SK-N-MC (cell line): ENCODE results near the gene EIF1.

Experiments used
- DNase-seq: peaks from one replicate; pipeline ENCODE4 v3.0.0-alpha.2; 2011; ENCODE audit warnings: low read depth, low spot score
- H3K27ac ChIP-seq: fragments of 200-600 bp; sonication (generic); 2 replicates; pipeline ENCODE4 v1.5.1; 2016; ENCODE audit warnings: mixed run types
- H3K36me3 ChIP-seq: fragments of 200-600 bp; sonication (generic); 2 replicates; pipeline ENCODE4 v1.6.1; 2017; ENCODE audit warnings: antibody characterized with exemption, low read length, mixed read lengths; ENCODE audit not compliant: insufficient read depth
- H3K4me3 ChIP-seq: fragments of 200-600 bp; sonication (generic); 2 replicates; pipeline ENCODE4 v1.5.1; 2016
- H3K9ac ChIP-seq: fragments of 200-600 bp; sonication (generic); 2 replicates; pipeline ENCODE4 v1.8.0; 2017; ENCODE audit warnings: mixed run types, mixed read lengths; ENCODE audit not compliant: insufficient read length
- H3K9me3 ChIP-seq: fragments of 200-600 bp; sonication (generic); 2 replicates; pipeline ENCODE4 v1.6.1; 2017; ENCODE audit warnings: low read depth, mild to moderate bottlenecking, antibody characterized with exemption, low read length, moderate library complexity, mixed read lengths
- EZH2 ChIP-seq: fragments of 200-600 bp; sonication (generic); IDR thresholded peaks from one replicate; pipeline ENCODE4 v1.6.1; 2017; ENCODE audit warnings: antibody characterized with exemption
- FOXP2 ChIP-seq: optimal IDR thresholded peaks from 2 replicates; pipeline ENCODE3; 2011; ENCODE audit warnings: mild to moderate bottlenecking, moderate library complexity; ENCODE audit not compliant: insufficient read depth; ENCODE audit errors: extremely low read length, control extremely low read depth
- POLR2AphosphoS5 ChIP-seq: IDR thresholded peaks from 2 replicates; pipeline ENCODE4 v1.6.1; 2012; ENCODE audit warnings: mild to moderate bottlenecking, low read depth, low read length, borderline replicate concordance

Gene EIF1

GRCh38 chr17:41723801-41724475, 35.3 kb downstream of the EIF1 start:
- no peak overlapping the region for H3K9ac ChIP-seq
- TF ChIP-seq FOXP2 (no peak), EZH2 (no peak), POLR2AphosphoS5 (no peak)
- no peaks in the 10 kb centered on the region for H3K9me3 ChIP-seq
- no peak for DNase-seq
- peaks cover 45% of the 10 kb centered on the region for H3K36me3 ChIP-seq
- no peak overlapping the region for H3K27ac ChIP-seq
- no peak overlapping the region for H3K4me3 ChIP-seq

- Histone ChIP-seq H3K36me3 (peaks cover 45% of the 10 kb centered on the region), H3K4me3 (no peak overlapping the region), H3K27ac (no peak overlapping the region), H3K9ac (no peak overlapping the region), H3K9me3 (no peaks in the 10 kb centered on the region)
- DNase-seq, result no peak
- TF ChIP-seq EZH2, result no peak
- no peak for TF ChIP-seq FOXP2
- TF ChIP-seq POLR2AphosphoS5, result no peak
Measured at GRCh38 chr17:41724476-41725050, 35.9 kb downstream of the EIF1 start.

- DNase-seq, result no peak
- Histone ChIP-seq H3K9ac (no peak overlapping the region), H3K36me3 (peaks cover 45% of the 10 kb centered on the region), H3K9me3 (no peaks in the 10 kb centered on the region), H3K27ac (no peak overlapping the region), H3K4me3 (no peak overlapping the region)
- TF ChIP-seq FOXP2, result no peak
- no peak for TF ChIP-seq POLR2AphosphoS5
- no peak for TF ChIP-seq EZH2
Measured at GRCh38 chr17:41725134-41725533, 36.4 kb downstream of the EIF1 start.

GRCh38 chr17:41728056-41728455, 39.4 kb downstream of the EIF1 start:
- Histone ChIP-seq H3K36me3 (peaks cover 68% of the 10 kb centered on the region), H3K9me3 (no peaks in the 10 kb centered on the region), H3K9ac (no peak overlapping the region), H3K4me3 (no peak overlapping the region), H3K27ac (no peak overlapping the region)
- no peak for DNase-seq
- TF ChIP-seq POLR2AphosphoS5, result no peak
- no peak for TF ChIP-seq FOXP2
- TF ChIP-seq EZH2, result no peak

GRCh38 chr17:41730479-41730878, 41.8 kb downstream of the EIF1 start:
- Histone ChIP-seq H3K4me3 (no peak overlapping the region), H3K9ac (no peak overlapping the region), H3K27ac (0 out of 2 replicates have a peak overlapping the region, but pooled peaks have one; percentile 19), H3K36me3 (peaks cover 48% of the 10 kb centered on the region), H3K9me3 (no peaks in the 10 kb centered on the region)
- TF ChIP-seq EZH2, result no peak
- no peak for DNase-seq

GRCh38 chr17:41731836-41732235, 43.2 kb downstream of the EIF1 start:
- Histone ChIP-seq H3K9me3 (no peaks in the 10 kb centered on the region), H3K36me3 (peaks cover 44% of the 10 kb centered on the region), H3K9ac (no peak overlapping the region), H3K4me3 (peak overlapping the region; percentile 98; the same call in 1 of the 2 replicates), H3K27ac (no peak overlapping the region)
- DNase-seq, result no peak
- TF ChIP-seq EZH2 (no peak), FOXP2 (no peak), POLR2AphosphoS5 (no peak)

GRCh38 chr17:41733348-41734138, 44.9 kb downstream of the EIF1 start:
- Histone ChIP-seq H3K36me3 (peaks cover 27% of the 10 kb centered on the region), H3K4me3 (peak overlapping the region; percentile 98), H3K9me3 (no peaks in the 10 kb centered on the region), H3K9ac (peak overlapping the region; percentile 91), H3K27ac (no peak overlapping the region)
- TF ChIP-seq EZH2 (no peak), FOXP2 (no peak), POLR2AphosphoS5 (no peak)
- no peak for DNase-seq

GRCh38 chr17:41734139-41734948, 45.7 kb downstream of the EIF1 start, which contains the start of gene HAP1:
TSS of gene HAP1 (minus strand) at chr17:41734643. CDS start at chr17:41734634, 9 bp downstream.
- peaks cover 23% of the 10 kb centered on the region for H3K36me3 ChIP-seq
- H3K4me3 ChIP-seq, result peak within 1 kb of the TSS; percentile 98
- H3K9ac ChIP-seq, result peak within 1 kb of the TSS; percentile 91
- TF ChIP-seq POLR2AphosphoS5, result peak; percentile 99
- no peak for TF ChIP-seq FOXP2
- DNase-seq, result no peak
- H3K9me3 ChIP-seq, result no peaks in the 10 kb centered on the region
- peak within 1 kb of the TSS; percentile 92 for H3K27ac ChIP-seq
